GM18517 (cell line): ENCODE measurements around the gene EVX2.

Experiments used
- ATAC-seq: cut with Tn5 transposase; IDR thresholded peaks from one replicate; pipeline ENCODE4 v1.9.1; 2021; ENCODE audit warnings: mild to moderate bottlenecking, moderate library complexity; ENCODE audit not compliant: unreplicated experiment

EVX2 gene

GRCh38 chr2:176107731-176108181 is 24.0 kb upstream of the EVX2 start:
- ATAC-seq: no peak

- ATAC-seq: no peak
Observed at GRCh38 chr2:176106581-176107539, 23.1 kb upstream of the EVX2 start, which contains the start of gene HOXD11. Gene HOXD11, plus strand, starts transcription at chr2:176107280. Its CDS starts 76 bp downstream, at chr2:176107356.

GRCh38 chr2:176105730-176106580 is 22.2 kb upstream of the EVX2 start:
- no peak for ATAC-seq

- ATAC-seq: no peak
Observed at GRCh38 chr2:176105078-176105729, 21.4 kb upstream of the EVX2 start.

GRCh38 chr2:176104316-176105077 is 20.7 kb upstream of the EVX2 start:
- ATAC-seq: no peak

- no peak for ATAC-seq
Observed at GRCh38 chr2:176103742-176104315, 20.1 kb upstream of the EVX2 start.

GRCh38 chr2:176103194-176103593 is 19.4 kb upstream of the EVX2 start:
- no peak for ATAC-seq

GRCh38 chr2:176102309-176102866 is 18.6 kb upstream of the EVX2 start:
- no peak for ATAC-seq

- ATAC-seq: no peak
Observed at GRCh38 chr2:176101842-176102241, 18.1 kb upstream of the EVX2 start.

- no peak for ATAC-seq
Observed at GRCh38 chr2:176101216-176101830, 17.6 kb upstream of the EVX2 start.

- no peak for ATAC-seq
Observed at GRCh38 chr2:176100547-176101140, 16.9 kb upstream of the EVX2 start.

GRCh38 chr2:176099728-176100546 is 16.2 kb upstream of the EVX2 start, which contains the start of gene HOXD12:
Gene HOXD12, plus strand, starts transcription at chr2:176099795. Its CDS starts 7 bp downstream, at chr2:176099802.
- ATAC-seq: no peak

GRCh38 chr2:176099159-176099727 is 15.5 kb upstream of the EVX2 start:
- no peak for ATAC-seq

- no peak for ATAC-seq
Observed at GRCh38 chr2:176098366-176099158, 14.8 kb upstream of the EVX2 start.

- no peak for ATAC-seq
Observed at GRCh38 chr2:176097820-176098365, 14.1 kb upstream of the EVX2 start.
